ENCODE data around the gene CLCN7. TPM values are rescaled to one million over a fixed set of nuclear protein-coding genes. Genes with fewer than 3 reads are reported as not detected.

The CLCN7 gene
- total RNA-seq, 1 donor from 2014 or later: 49.8 TPM

GRCh38 chr16:1519831-1520230 lies 45.0 kb upstream of the CLCN7 start:
- no peaks in the 10 kb centered on the region for H3K4me1 ChIP-seq
- peaks cover 0 to 21% of the 10 kb centered on the region in 2 donors for H3K36me3 ChIP-seq
- no peak overlapping the region for H3K27ac ChIP-seq
- no peak overlapping the region for H3K4me3 ChIP-seq
- no peaks in the 10 kb centered on the region for H3K27me3 ChIP-seq
- no peaks in the 10 kb centered on the region for H3K9me3 ChIP-seq
- no peak for TF ChIP-seq CTCF (IDR thresholded peaks at IDR 0.05)
- TF ChIP-seq POLR2AphosphoS5 (IDR thresholded peaks at IDR 0.05; ENCODE audit: insufficient read depth in 1 of 2, low read depth in 1 of 2): no peak
- no peak for TF ChIP-seq POLR2A (IDR thresholded peaks at IDR 0.05)
- no peak for DNase-seq (ENCODE audit: extremely low spot score in 2 of 2)
- intact Hi-C loops (cut with DNase I): no loop called here

DNA sequence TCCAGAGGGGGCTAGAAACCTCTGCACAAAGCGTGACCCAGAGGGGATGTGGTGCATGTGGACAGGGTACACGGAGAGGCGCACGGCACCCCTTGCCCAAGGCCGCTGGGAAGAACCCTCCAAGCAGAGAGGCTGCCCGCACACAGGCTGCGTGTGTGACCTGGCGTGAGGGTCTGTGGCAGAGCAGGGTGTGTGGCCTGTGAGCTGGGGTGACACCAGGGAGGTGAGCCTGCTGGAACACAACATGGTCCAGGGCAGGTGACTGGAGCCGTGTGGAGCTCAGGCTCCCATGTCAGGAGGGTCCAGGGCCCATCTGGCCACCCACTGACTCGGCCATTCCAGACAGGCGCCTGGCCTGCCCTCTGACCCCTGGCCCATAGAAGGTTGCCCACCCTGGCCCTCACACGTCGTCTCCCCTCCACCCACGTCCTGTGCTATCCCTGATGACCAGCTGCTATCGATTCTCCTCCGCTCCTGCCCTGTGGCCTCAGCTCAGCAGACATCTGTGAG lies 43.9 kb upstream of the CLCN7 start:
- H3K36me3 ChIP-seq: peaks cover 0 to 28% of the 10 kb centered on the region in 2 donors
- TF ChIP-seq POLR2AphosphoS5 (IDR thresholded peaks at IDR 0.05; ENCODE audit: insufficient read depth in 1 of 2, low read depth in 1 of 2) (no peak), CTCF (IDR thresholded peaks at IDR 0.05) (no peak), POLR2A (IDR thresholded peaks at IDR 0.05) (no peak)
- H3K27ac ChIP-seq: no peak overlapping the region
- no peaks in the 10 kb centered on the region for H3K27me3 ChIP-seq
- H3K9me3 ChIP-seq: no peaks in the 10 kb centered on the region
- no peak overlapping the region for H3K4me3 ChIP-seq
- DNase-seq (ENCODE audit: extremely low spot score in 2 of 2): no peak
- no peaks in the 10 kb centered on the region for H3K4me1 ChIP-seq
- intact Hi-C loops (cut with DNase I): no loop called here

DNA sequence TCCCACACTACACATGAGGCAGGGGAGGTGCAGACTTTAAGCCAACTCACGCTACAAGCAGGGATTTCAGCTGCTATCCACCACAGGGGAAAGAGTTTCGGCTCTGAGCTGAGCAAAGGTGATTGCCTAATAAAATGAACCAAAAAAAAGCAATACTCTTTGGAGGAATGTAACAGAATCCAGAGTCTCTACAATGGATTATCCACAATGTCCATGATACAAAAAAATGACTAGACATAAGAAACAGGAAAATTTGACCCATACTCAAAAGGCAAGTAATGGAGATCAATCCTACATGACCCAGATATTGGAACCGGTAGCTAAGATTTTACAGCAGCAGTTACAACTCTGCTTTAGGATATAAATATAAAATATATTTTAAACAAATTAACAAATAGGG lies 39.7 kb upstream of the CLCN7 start:
- Histone ChIP-seq H3K4me3 (no peak overlapping the region), H3K27ac (no peak overlapping the region), H3K9me3 (no peaks in the 10 kb centered on the region), H3K27me3 (no peaks in the 10 kb centered on the region), H3K36me3 (peaks cover 0 to 18% of the 10 kb centered on the region in 2 donors), H3K4me1 (peaks cover 5% of the 10 kb centered on the region)
- intact Hi-C loops (cut with DNase I): no loop called here
- TF ChIP-seq CTCF (IDR thresholded peaks at IDR 0.05) (no peak), POLR2A (IDR thresholded peaks at IDR 0.05) (no peak), POLR2AphosphoS5 (IDR thresholded peaks at IDR 0.05; ENCODE audit: insufficient read depth in 1 of 2, low read depth in 1 of 2) (no peak)
- DNase-seq (ENCODE audit: extremely low spot score in 2 of 2): no peak

DNA sequence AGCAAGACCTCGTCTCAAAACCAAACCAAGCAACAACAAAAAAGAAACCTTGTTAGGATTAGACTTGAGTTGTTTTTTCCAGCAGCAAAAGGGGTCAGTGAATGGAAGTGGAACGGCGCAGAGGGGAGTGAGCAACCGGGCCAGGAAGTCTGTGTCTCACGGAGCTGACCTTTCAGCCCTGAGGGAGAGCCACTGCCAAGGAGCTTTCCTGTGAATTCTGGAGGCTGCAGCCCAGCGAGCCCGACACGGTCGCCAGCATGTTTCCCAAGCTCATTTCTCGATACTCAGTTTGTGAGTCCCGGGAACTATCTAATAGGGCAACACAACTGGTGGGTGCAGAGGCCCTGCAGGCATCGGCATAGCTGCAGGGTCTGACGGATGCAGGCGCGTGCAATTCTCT lies 37.9 kb upstream of the CLCN7 start:
- Histone ChIP-seq H3K4me3 (no peak overlapping the region), H3K9me3 (no peaks in the 10 kb centered on the region), H3K27me3 (no peaks in the 10 kb centered on the region), H3K4me1 (peaks cover 5% of the 10 kb centered on the region), H3K36me3 (peaks cover 0 to 21% of the 10 kb centered on the region in 2 donors), H3K27ac (peak overlapping the region; percentile 39)
- DNase-seq (ENCODE audit: extremely low spot score in 2 of 2): no peak
- TF ChIP-seq CTCF (IDR thresholded peaks at IDR 0.05) (no peak), POLR2A (IDR thresholded peaks at IDR 0.05) (no peak), POLR2AphosphoS5 (IDR thresholded peaks at IDR 0.05; ENCODE audit: insufficient read depth in 1 of 2, low read depth in 1 of 2) (no peak)
- intact Hi-C loops (cut with DNase I): no loop called here

- no peak for DNase-seq (ENCODE audit: extremely low spot score in 2 of 2)
- Histone ChIP-seq H3K4me3 (no peak overlapping the region), H3K4me1 (peaks cover 5% of the 10 kb centered on the region), H3K9me3 (no peaks in the 10 kb centered on the region), H3K27ac (peak overlapping the region; percentile 39), H3K27me3 (no peaks in the 10 kb centered on the region), H3K36me3 (peaks cover 0 to 21% of the 10 kb centered on the region in 2 donors)
- intact Hi-C loops (cut with DNase I): no loop called here
- TF ChIP-seq CTCF (IDR thresholded peaks at IDR 0.05) (no peak), POLR2A (IDR thresholded peaks at IDR 0.05) (no peak), POLR2AphosphoS5 (IDR thresholded peaks at IDR 0.05; ENCODE audit: insufficient read depth in 1 of 2, low read depth in 1 of 2) (no peak)
Measured at GRCh38 chr16:1511662-1512569, 37.1 kb upstream of the CLCN7 start.
